ENCODE results near the gene ST8SIA6.

The ST8SIA6 gene

GRCh38 chr10:17414484-17414883, 39.9 kb downstream of the ST8SIA6 start:
- no peak overlapping the region for H3K27ac ChIP-seq
- ChIA-PET CTCF (no interaction called here), POLR2A (ENCODE audit: low non-redundant PET) (no interaction called here)
- TF ChIP-seq CTCF (conservative IDR thresholded peaks at IDR 0.05; ENCODE audit: low read depth): no peak
- no peak for DNase-seq (ENCODE audit: low spot score)

GRCh38 chr10:17413876-17414275, 40.5 kb downstream of the ST8SIA6 start:
- no peak overlapping the region for H3K27ac ChIP-seq
- POLR2A ChIA-PET (ENCODE audit: low non-redundant PET): no interaction called here
- no peak for TF ChIP-seq CTCF (conservative IDR thresholded peaks at IDR 0.05; ENCODE audit: low read depth)
- DNase-seq (ENCODE audit: low spot score): no peak
- CTCF ChIA-PET: no interaction called here

- CTCF ChIA-PET: no interaction called here
- H3K27ac ChIP-seq: no peak overlapping the region
- POLR2A ChIA-PET (ENCODE audit: low non-redundant PET): no interaction called here
- TF ChIP-seq CTCF (conservative IDR thresholded peaks at IDR 0.05; ENCODE audit: low read depth): no peak
- DNase-seq (ENCODE audit: low spot score): peak; percentile 17
Measured at GRCh38 chr10:17412323-17412722, 42.1 kb downstream of the ST8SIA6 start.

GRCh38 chr10:17410907-17411306, 43.5 kb downstream of the ST8SIA6 start:
- H3K27ac ChIP-seq: no peak overlapping the region
- POLR2A ChIA-PET (ENCODE audit: low non-redundant PET): no interaction called here
- no peak for DNase-seq (ENCODE audit: low spot score)
- CTCF ChIA-PET: no interaction called here
- TF ChIP-seq CTCF (conservative IDR thresholded peaks at IDR 0.05; ENCODE audit: low read depth): no peak

GRCh38 chr10:17409170-17409733, 45.1 kb downstream of the ST8SIA6 start:
- no peak for DNase-seq (ENCODE audit: low spot score)
- ChIA-PET CTCF (interaction anchor here (0.6 to 1.0 kb wide), 8 partner anchors 24 to 777 kb away, joined by 3 to 6 read pairs (median 4); no protein-coding TSS in a partner anchor), POLR2A (ENCODE audit: low non-redundant PET) (no interaction called here)
- no peak overlapping the region for H3K27ac ChIP-seq
- peak; percentile 46 for TF ChIP-seq CTCF (conservative IDR thresholded peaks at IDR 0.05; ENCODE audit: low read depth)

GRCh38 chr10:17407047-17407446, 47.3 kb downstream of the ST8SIA6 start:
- CTCF ChIA-PET: no interaction called here
- DNase-seq (ENCODE audit: low spot score): no peak
- no peak overlapping the region for H3K27ac ChIP-seq
- POLR2A ChIA-PET (ENCODE audit: low non-redundant PET): no interaction called here
- TF ChIP-seq CTCF (conservative IDR thresholded peaks at IDR 0.05; ENCODE audit: low read depth): no peak
